GF-D8 (cell line): Measurements from ENCODE around the gene SLC25A45.
A peak's percentile ranks its signal among the peaks of the same experiment; 100 is the strongest.
"Not testable (repeated sequence)": the region's sequence is repeated elsewhere in the genome, so short reads cannot be mapped to it uniquely, and the experiment has no call there.

Source experiments
- DNase-seq: peaks from one replicate; lab custom pipeline; 2025; lab: John Stamatoyannopoulos, UW

The SLC25A45 gene

DNA sequence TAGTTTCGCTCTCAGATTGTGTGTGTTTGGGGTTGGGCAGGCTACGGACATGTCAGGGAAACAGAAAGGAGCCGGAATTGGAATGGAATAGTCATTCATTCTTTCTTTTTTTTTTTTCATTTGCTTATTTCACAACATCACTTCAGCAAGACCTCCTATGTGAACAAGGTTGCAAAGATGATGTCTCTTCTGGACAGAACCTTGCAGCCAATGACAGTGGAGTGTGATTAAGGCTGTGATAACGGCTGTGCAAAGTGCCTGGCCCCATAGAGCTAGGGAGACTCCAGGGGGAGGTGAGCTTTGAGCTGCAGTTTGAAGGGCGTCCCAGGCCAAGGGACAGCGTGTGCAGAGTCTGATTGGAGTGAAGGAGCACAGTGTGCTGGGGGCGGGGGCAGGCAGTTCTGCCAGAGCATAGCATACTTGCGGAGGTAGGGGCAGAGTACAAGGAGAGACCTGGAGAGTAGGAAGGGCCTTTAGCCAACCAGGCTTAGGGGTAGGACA lies 24.5 kb downstream of the SLC25A45 start:
- DNase-seq = no peak

DNA sequence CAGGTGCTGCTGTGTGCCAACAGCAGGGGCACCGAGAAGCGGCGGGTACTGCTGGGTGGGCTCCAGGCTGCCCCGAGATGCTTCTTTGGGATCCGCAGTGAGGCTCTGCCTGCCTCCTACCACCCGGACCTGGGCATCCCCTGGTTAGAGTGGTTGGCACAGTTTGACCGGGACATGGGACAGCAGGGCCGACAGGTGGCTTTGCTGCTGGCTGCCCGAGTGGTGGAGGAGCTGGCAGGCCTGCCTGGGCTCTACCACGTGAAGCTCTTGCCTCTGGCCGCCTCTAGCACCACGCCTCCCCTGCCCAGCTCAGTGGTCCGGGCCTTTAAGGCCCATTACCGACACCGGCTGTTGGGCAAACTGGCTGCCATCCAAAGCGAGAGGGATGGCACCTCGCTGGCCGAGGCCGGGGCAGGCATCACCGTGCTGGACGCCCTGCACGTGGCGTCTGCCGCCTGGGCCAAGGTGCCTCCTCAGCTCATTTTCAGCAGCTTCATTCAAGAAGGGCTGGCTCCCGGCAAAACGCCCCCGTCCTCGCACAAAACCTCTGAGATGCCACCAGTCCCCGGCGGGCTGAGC lies 26.0 kb downstream of the SLC25A45 start:
- no peak for DNase-seq

DNA sequence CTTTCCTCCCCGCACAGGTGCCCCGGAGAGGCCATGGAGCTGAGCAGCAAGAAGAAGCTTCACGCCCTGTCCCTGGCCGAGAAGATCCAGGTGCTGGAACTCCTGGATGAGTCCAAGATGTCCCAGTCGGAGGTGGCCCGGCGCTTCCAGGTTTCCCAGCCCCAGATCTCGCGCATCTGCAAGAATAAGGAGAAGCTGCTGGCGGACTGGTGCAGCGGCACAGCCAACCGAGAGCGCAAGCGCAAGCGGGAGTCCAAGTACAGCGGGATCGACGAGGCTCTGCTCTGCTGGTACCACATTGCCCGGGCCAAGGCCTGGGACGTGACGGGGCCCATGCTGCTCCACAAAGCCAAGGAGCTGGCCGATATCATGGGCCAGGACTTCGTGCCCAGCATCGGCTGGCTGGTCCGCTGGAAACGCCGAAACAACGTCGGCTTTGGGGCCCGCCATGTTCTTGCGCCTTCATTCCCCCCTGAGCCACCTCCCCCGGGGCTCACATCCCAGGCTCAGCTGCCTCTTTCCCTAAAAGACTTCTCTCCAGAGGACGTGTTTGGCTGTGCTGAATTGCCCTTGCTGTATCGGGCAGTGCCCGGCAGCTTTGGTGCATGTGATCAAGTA lies 26.6 kb downstream of the SLC25A45 start:
- DNase-seq = no peak

DNA sequence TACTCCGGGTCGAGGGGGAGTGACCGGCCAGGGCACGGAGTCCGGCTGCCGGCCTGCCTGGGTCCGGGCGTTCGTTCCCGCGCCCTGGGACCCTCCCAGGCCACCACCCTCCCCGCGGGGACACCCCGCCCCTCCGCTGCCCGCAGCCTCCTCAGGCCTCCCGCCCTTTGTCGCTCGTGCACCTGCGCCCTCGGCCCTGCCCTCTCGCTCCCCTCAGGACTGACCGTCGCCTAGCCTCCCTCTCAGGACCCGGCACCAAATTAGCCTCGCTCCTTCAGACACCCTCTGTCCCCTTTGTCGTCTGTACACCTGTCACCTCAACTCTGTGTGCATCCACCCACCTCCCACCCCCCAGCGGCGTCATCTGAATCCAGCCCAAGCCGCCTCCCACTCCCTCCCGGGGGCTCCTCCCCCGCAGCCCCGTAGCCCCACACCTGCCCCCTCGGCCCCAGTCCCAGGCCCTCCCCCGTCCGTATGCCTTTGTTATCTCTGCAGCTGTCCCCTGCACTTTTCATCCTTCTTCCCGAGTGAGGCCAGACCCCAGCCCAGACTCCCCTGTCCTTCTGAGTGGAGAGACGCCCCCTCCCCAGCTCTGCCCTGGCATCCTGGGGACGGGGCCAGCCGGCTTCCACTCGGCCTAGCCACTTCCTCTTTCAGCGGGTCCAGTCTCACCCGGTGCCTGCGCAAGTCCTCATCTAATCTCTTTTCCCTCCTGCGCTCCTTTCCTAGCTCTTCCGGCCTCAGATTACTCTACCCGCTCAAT lies 27.3 kb downstream of the SLC25A45 start:
- DNase-seq = peak; percentile 44

DNA sequence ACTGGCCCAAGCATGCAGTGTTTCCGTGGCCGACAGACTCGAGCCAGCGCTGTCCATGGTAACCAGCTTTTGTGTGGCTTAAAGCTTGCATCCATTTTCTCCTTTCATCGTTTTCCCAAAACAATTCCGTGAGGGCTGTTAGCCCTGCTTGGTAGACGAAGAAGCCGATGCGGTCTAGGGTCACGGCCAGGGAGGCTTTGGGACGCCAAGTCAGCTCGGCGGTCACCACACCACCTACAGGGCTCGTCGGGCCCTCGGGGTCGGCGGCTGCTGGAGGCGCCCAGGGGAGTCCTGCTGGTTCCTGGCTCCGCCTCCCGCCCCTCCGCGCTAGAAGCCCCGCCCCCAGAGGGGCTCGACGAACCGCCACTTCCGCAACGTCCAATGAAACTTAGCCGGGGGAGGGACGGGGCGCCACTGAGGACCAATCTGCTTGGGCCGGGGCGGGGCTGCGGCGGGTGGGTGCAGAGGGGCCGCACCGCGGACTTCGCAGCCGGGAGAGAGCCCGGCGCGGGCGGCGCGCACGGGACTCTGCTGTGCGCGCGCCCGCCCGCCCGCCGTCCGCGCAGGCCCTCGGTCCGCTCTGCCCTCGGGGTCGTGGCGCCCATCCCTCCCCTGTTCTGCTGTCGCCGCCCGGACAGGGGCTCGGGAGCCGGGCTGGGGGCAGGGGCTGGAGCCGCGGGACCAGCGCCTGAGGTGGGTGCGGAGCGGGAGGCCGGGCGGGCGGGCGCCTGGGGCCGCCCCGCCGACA lies 28.0 kb downstream of the SLC25A45 start, which contains the start of gene TIGD3:
TSS of gene TIGD3 (plus strand) at position 487 of the 748 bp plus-strand sequence. CDS start 1,058 bp downstream, outside the sequence.
- peak; percentile 59 for DNase-seq

DNA sequence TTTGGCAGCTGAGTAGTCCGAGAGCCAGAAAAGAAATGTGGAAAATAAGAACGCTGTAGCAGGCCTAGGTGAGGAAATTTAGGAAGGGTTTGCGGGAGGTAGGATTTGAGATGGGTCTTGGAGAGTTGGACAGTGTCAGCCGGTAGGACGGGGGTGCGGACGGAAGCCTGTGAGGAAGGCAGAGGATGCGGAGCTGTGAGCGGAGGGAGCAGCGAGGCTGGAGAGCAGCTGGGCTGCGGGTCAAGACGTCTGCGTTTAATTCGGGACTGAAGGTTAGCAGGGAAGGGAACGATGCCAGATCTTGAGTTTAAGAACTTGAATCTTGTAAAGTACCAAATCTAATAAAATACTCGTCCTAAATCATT lies 28.6 kb downstream of the SLC25A45 start:
- no peak for DNase-seq

DNA sequence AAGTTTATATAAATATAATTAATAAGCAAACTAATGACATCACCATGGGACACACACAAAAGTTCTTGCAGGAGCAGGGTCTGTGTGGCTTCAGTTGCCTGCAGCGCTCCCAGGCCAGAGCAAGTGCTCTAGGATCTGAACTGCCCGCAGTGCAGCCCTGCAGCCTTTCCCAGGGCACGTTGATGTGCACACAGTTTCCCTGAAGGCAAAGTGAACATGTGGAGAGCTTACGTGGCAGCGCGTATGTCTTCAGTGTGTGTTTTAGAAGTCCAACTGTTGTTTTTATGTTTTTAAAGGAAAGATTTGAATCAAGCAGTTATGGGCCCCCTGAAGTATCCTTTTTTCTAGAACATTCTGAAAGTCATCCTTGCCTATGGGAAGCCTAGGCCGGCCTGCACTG lies 29.1 kb downstream of the SLC25A45 start:
- DNase-seq = no peak

DNA sequence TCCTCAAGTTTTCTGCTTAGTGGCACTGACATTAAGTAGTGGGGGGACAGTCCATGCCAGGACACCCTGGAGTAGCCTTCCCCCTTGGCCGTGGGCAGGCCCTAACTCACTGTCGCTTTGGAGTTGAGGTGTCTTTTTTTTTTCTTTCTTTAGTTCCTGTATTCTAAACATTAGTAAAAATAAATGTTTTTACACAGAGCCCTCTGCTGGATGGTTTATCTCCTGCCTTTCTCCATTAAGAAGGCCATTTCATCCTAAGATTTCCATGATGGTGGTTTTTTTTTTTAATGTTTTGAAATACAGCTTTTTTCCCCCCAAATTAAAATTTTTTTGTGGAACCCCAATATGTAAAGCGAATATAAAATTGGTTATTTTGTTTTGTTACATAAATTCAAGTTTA lies 29.7 kb downstream of the SLC25A45 start:
- DNase-seq = no peak

DNA sequence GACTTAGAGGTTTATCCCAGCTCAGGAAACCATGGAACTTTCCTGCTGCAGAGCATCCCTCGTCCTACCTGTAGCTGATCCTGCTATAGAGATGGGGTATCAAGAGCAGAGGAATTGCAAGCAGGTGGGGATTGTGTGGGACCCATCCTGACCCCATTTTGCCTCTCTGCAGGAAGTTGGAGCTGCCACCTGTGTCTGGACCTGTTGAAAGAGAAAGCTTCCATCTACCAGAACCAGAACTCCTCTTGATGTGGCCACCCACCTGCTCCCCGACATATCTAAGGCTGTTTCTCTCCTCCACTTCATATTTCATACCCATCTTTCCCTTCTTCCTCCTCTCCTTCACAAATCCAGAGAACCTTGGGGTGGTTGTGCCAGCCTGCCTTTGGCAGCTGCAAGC lies 30.9 kb downstream of the SLC25A45 start:
- DNase-seq = no peak

DNA sequence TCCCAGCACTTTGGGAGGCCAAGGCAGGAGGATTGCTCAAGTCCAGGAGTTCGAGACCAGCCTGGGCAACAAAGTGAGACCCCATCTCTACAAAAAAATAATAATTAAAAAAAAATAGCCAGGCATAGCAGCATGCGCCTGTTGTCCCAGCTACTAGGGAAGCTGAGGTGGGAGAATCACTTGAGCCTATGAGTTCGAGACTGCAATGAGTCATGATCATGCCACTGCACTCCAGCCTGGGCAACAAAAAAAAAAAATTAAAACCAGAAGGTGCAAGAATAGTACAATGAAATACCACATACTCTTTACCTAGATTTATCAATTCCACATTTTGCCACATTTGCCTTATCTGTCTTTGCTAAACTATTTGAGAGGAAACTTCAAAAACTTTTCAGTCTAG lies 40.6 kb downstream of the SLC25A45 start:
- DNase-seq = no peak

DNA sequence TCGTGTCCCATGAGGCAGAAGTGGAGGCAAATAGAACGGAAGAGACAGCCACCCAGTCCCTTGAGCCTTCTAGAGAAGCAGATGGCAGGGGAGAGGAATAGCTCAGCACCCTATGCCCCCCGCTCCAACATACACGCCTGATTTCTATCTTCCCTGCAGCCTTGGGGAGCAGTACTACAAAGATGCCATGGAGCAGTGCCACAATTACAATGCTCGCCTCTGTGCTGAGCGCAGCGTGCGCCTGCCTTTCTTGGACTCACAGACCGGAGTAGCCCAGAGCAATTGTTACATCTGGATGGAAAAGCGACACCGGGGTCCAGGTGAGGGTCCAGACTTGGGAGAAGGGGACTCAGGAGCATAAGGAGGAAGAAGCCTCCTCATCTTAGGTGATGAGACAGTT lies 42.2 kb downstream of the SLC25A45 start:
- no peak for DNase-seq

DNA sequence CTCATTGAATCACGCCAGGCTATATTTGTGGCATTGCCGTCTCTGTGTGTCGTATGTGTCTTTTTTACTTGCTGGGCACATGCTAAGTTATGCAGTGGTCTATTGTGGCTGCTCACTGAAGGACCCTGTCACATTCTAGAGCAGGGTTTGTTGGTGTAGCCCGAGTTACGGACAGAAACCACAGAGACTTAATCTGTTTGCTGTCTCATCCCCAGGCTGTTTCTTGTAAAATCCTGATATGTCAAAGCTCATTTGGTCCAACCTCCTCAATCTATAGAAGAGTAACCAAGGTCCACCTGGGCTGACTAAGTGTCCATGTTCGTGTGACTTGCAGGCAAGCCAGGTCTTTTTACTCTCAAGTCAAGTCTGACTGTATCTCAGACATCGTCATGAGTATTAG lies 43.8 kb downstream of the SLC25A45 start:
- DNase-seq = no peak

DNA sequence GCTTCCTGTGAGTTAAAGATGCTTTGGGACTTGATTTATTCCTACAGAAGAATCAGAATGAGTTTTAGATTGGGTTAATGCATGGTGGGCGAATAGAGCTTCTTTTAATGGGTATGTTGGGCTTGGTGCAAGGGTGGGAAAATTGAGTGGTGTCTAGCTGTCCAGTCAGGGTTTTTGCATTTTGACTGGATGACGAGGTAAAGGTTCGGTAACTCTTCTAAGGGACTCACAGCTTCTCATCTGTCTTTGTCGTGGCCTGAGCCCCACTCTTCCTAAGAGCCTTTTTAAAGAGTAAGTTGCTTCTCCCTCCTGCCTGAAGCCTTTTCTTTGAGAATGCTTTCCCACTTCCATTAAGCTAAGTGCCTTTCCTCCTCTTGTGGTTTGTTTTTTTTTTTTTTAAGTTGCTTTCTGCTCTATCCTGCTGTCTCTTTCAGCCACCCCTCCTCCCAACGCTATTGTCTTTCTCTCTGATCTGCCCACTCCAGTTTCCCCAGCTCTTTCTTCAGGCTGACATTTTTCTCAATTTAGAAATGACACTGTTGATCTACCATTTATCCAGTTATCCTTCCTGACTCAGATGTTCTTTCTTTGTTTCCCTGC lies 47.6 kb downstream of the SLC25A45 start:
- no peak for DNase-seq

DNA sequence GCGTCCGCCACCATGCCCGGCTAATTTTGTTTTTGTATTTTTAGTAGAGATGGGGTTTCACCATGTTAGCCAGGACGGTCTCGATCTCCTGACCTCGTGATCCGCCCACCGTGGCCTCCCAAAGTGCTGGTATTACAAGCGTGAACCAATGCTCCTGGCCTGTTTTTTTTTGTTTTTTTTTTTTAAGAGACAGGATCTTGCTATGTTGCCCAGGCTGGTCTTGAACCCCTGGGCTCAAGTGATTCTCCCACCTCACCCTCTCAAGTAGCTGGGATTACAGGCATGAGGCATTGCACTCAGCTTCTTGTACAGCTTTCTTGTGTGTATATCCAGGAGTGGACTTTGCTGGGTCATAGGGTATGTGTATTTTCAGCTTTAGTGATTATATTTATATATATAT lies 49.9 kb downstream of the SLC25A45 start:
- DNase-seq = not testable (repeated sequence)

DNA sequence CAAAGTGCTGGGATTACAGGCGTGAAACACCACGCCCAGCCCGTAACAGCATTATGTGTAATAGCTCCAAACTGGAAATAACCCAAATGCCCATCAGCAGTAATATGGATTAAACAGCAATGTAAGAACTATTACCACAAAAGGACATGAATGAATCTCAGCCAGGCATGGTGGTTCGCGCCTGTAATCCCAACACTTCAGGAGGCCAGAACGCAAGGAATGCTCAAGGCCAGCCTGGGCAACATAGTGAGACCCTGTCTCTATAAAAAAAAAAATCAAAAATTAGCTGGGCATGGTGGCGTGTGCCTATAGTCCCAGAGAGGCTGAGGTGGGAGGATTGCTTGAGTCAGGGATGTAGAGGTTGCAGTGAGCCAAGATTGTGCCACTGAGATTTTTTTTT lies 51.9 kb downstream of the SLC25A45 start:
- no peak for DNase-seq

DNA sequence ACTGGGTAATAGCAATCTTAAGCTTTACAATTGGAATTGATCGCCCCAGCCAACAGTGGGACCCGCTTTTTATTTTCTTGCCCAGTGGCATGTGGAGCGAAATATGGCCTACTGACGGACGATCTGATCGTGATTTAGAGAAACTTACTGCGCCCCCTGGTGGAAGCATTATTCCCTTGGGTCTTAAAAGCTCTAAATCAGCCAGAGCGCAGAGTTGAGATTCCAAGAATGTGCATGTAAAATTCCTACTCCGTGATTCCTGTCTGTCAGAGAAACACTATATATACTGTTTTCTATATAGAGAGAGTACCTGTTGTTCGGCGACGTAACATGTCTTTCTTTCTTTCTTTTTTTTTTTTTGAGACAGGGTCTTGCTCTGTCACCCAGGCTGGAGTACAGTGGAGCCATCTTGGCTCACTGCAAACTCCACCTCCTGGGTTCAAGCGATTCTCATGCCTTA lies 52.5 kb downstream of the SLC25A45 start:
- DNase-seq = peak; percentile 66

DNA sequence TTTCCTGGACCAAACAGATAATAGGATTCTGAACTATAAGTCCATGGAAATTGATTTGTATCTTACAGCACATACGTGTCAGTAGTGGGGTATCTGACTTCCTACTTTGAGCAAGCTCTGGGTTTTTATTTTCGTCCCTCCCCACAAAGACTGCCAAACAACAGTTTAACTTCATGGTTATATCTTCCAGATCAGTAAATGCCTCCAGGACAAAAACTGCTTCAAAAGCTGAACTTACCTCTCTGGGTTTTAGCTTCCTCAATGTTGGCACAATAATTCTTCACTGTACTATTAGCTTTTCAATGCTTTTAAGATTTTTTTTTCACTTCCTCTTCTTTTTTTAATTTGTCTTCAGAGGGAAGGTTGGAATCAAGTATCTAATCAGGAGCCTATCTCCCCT lies 53.0 kb downstream of the SLC25A45 start:
- no peak for DNase-seq

DNA sequence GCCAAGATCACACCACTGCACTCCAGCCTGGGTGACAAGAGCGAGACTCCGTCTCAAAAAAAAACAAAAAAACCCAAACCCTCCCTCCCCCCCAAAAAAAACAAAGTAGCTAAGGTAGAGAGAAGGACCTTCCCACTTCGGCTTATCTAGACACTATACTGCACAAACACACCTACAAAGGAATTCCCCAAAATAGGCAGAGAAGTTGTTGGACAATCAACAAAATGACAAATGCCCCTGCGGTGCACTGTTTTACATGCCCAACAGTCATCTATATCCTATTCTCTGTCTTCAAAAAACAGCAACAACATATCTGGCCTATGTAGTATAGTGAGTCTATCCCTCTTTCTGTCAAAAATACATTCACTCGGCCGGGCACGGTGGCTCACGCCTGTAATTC lies 55.4 kb downstream of the SLC25A45 start:
- DNase-seq = no peak

DNA sequence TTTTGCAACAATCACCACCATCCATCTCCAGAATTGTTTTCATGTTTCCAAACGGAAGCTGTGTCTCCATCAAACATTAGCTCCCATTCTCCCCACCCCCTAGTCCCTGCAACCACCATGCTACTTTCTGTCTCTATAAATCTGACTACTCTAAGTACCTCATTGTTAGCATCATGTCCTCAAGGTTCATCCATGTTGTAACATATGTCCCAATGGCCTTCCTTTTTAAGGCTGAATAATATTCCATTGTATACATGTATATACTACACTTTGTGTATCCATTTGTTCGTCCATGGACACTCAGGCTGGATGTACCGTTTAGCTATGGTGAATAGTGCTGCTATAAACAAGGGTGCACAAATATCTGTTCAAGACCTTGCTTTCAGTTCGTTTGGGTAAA lies 57.0 kb downstream of the SLC25A45 start:
- DNase-seq = no peak
